HG03558 (cell line): Measurements from ENCODE around the gene ENTPD7.

Source experiments
- ATAC-seq: cut with Tn5 transposase; IDR thresholded peaks from one replicate; pipeline ENCODE4 v1.9.1; 2021; ENCODE audit warnings: moderate number of reproducible peaks; ENCODE audit not compliant: unreplicated experiment; ENCODE audit errors: extremely low read depth

The ENTPD7 gene

DNA sequence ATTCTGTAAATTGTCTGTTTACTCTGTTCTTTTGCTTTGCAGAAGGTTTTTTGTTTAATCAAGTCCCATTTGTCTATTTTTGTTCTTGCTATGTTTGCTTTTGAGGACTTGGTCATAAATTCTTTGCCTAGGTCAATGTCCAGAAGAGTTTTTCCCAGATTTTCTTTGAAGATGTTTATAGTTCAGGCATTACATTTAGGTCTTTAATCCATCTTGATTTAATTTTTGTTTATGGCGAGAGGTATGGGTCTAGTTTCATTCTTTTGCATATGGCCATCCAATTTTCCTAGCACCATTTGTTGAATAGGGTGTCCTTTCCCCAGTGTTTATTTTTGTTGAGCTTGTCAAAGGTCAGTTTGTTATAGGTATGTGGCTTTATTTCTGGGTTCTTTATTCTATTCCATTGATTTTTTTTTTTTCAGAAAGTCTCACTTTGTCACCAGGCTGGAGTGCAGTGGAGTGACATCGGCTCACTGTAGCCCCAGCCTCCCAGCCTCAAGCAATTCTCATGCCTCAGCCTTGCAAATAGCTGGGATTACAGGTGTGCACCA is 11.6 kb upstream of the ENTPD7 start:
- ATAC-seq, result no peak

DNA sequence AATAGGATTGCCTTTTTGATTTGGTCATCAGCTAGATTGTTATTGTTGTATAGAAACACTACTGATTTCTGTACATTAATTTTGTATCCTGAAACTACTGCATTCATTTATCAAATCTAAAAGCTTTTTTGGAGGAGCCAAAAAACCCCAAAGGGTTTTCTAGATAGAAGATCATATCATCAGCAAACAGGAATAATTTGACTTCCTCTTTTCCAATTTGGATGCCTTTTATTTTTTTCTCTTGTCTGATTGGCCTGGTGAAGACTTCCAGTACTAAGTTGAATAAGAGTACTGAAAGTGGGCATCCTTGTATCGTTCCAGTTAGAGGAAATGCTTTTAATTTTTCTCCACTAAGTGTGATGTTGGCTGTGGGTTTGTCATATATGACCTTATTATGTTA is 10.6 kb upstream of the ENTPD7 start:
- no peak for ATAC-seq

GRCh38 chr10:99652800-99653390 is 6.4 kb upstream of the ENTPD7 start:
- ATAC-seq, result no peak

DNA sequence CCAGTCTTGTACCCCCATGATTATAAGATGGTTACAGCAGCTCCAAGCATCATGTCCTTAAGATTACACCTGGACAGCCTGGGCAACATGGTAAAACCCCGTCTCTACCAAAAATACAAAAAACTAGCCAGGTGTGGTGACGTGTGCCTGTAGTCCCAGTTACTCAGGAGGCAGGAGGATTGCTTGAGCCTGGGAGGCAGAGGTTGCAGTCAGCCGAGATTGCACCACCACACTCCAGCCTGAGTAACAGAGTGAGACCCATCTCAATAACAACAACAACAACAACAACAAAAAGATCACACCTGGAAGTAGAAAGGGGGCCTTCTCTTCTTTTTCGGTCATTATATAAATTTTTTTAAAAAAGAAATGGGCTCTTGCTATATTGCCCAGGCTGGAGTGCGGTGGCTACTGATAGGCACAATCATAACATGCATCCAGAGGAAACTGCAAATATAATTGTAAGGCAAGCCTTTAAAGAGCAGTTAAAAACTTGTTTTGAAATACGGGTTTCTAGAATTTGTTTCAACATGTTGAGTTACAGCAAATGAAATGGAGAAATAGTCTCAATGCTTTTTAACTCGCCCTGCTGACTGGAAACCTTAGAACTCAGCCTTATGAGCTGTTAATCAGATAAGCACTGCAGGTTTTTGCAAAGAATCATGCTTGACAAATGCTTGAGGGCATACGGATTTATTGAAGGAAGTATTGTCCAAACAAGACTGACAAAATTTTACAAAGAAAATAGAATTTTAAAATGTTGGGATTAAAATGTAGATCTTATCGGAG is 4.7 kb upstream of the ENTPD7 start:
- no peak for ATAC-seq

GRCh38 chr10:99656199-99657064 is 2.9 kb upstream of the ENTPD7 start:
- ATAC-seq, result no peak

DNA sequence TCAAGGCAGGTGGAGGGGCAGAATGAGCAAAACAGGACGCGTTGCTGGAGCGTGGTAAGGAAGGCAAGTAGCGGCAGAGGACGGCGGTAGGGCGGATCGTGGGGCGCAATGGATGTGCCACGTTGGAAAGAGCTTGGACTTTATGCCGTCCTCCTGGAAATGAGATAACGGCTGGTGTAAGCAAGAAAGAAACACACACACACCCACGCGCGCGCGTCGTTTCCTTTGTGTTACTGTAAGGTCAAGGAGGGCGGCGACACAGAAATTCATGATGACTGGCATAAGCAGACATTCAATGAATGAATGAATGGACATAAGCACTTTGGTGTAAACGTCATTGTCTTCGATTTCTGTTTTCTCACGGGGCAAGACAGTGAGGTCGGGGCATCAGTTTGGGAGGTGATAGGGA is 683 bp upstream of the ENTPD7 start:
- no peak for ATAC-seq

- ATAC-seq, result no peak
Measured at GRCh38 chr10:99659868-99660366, 608 bp downstream of the ENTPD7 start.

DNA sequence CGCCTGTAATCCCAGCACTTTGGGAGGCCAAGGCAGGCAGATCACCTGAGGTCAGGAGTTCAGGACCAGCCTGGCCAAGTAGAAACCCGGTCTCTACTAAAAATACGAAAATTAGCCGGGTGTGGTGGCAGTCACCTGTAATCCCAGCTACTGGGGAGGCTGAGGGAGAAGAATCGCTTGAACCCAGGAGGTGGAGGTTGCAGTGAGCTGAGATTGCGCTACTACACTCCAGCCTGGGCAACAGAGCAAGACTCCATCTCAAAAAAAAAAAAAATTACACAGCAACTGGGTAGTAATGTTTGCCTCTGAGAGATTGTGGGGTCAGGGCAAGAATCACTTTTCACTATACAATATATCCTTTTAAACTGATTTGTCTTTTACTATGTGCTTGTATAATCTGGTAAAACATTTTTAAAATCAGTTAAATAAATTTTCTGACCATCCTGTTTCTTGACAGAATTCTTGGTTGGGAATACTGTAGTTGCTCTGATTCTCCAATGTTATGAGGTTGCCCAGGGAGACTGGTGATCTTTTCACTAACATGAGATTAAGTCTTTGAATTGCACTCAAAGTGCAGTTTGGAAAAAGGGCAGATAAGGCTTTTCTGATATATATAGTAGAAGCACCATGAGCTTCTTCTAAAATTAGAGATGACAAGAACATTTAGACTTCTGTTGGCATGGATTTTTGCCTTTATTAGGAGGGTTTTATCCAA is 1.5 kb downstream of the ENTPD7 start:
- ATAC-seq, result no peak

DNA sequence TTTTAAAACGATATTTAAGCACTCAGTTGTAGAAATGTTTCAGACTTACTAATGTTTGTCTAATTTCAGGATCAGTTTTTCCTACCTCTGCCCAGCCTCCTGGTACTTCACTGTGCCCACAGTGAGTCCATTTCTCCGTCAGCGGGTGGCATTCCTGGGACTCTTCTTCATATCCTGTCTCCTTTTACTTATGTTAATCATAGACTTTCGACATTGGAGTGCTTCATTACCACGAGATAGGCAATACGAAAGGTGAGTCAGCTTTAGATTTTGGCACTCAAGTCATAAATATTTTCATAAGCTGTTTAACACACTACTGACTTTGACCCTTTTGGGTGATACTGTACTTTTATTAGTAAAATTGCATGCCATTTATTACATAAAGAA is 2.1 kb downstream of the ENTPD7 start:
- ATAC-seq, result no peak

- no peak for ATAC-seq
Measured at GRCh38 chr10:99665304-99665703, 6.0 kb downstream of the ENTPD7 start.

DNA sequence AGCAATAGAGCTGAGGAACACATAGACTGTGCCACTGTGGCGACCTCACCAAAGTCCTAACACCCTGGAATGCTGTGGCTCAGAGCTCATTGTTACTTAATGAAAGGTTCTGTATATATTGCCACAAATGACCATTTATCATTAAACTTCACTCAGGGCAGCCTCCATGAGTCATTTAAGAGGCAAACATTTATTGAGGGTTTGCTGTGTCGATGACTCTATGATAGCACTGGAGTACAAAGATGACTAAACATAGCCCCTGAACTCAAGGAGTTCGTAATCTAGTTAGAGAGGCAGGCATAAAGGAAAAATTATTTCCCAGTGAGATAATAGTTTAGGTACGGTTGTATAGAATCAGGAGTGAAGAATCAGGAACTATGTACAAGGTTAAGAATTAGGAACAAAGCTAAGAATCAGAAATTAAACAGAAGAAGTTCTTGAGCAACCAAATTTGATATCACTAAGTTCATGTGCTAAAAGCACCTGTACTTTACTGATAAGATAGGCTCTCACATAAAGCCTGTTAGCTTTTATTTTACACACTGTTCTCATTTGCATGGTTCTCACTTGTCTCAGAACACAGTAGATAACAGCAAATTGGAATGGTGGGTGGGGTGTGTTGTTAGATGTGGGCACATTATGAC is 7.9 kb downstream of the ENTPD7 start:
- no peak for ATAC-seq

DNA sequence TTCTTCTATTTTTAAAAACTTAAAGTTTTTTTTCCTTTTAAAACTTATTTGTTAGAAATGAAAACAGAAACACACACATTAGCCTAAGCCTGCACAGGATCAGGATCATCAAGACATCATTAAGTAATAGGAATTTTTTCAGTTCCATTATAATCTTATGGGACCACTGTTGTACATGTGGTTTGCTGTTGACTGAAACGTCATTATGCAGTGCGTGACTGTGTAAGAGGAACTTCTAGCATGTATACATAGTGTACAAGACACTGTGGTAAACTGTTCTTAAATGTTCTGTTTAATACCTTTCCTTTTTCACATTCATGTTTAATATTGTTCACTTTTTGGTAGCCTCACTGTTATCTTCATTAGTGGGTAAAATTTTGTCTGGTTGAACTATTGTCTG is 12.1 kb downstream of the ENTPD7 start:
- no peak for ATAC-seq

DNA sequence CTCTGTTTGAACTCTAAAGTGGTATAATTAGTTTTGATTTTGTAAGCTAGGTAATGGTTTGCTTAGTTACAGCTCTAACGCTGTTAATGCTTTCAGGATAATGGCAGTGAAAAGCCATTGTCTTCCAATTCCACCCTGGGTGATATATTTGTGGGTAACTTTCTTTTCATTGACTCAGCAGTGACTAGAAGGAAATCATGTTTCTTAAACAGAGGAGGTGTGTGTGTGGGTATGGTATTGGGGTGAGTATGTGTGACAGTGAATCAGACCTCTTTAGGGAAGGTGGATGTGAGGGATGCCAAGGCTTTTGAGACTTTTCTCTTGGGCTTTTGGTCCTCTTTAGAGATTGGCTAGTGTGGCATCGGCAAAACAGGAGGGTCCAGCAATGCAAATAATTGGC is 13.6 kb downstream of the ENTPD7 start:
- ATAC-seq, result no peak

DNA sequence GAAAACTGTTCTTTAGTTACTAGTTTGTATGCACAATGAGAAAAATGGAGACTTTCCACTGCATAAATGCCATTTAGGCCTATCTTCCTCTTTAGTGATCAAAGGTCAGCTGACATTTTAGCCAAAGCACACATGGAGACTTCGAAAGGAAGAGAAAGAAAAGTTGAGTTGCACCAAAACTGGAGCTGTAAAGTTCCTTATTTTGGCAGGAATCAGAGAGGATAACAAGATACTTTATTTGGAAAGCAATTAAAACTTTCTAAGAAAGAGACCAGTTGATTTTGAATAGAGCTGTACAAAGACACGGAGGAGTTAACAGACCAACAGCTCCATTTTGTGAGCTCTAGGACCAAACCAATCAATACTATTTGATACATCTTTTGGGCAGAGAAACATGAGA is 14.2 kb downstream of the ENTPD7 start:
- no peak for ATAC-seq

DNA sequence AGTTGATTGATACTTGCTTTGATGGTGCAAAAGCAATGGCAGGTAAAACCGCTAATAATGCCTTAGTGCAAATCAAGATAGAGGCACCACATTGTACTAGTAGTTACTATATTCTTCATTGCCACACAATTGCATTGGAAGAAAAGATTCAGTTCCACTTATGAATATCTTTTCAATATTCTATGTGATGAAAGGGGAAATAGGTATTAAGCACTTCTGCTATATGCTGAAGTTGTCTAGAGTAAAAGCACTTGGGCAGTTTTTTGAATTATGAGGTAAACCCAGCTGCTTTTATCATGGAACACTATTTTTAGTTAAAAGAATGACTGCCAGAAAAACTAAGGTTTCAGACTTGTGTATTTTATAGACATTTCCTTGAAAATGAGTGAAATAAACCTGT is 15.5 kb downstream of the ENTPD7 start:
- no peak for ATAC-seq

DNA sequence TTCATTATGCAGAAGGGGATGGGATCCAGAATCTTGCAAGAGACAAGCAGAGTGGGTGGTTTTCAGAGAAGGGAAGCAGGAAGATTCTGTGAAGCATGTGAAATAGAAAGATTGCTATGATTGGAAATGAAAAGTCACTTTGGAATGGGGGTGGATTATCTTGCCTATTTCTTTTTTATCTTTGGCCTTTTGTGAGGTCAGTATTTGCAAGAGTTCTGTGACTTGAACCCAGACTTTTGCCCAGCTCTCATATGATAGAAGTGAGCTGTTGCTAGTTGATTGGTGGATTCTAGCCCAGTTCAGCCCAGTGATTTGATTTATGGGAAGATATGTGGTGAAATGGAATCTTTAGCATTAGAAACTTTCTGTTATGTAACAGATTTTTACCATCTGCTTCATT is 17.1 kb downstream of the ENTPD7 start:
- ATAC-seq, result no peak

- no peak for ATAC-seq
Measured at GRCh38 chr10:99676895-99677294, 17.6 kb downstream of the ENTPD7 start.

DNA sequence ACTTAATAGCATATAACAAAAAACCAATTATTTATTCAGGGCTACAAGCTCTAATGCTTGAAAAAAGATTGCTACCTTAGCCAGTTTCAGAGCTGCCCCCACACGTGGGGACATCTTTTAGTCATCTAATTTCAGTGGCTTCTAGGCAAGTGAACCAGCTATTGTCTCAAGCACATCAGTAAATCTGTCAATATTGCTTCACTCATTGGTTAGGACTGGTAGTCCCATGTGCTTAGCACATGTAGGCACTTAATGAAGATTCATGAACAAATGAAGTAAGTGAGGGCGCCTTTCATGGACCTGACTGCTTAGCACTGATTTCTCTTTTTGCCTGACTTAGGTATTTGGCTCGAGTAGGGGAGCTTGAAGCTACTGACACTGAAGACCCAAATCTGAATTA is 19.6 kb downstream of the ENTPD7 start:
- no peak for ATAC-seq

DNA sequence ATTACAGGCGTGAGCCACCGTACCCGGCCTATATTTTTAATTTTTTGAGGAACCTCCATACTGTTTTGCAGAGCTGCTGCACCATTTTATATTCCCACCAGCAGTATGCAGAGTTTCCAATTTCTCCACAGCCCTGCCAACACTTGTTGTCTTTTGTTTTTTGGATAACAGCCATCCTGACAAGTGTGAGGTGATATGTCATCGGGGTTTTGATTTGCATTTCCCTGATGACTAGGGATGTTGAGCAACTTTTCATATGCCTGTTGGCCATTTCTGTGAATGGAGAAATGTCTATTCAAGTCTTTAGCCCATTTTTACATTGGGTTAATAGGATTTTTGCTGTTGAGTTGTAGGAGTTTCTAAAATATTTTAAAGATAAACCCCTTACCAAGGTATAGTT is 22.2 kb downstream of the ENTPD7 start:
- ATAC-seq, result no peak

DNA sequence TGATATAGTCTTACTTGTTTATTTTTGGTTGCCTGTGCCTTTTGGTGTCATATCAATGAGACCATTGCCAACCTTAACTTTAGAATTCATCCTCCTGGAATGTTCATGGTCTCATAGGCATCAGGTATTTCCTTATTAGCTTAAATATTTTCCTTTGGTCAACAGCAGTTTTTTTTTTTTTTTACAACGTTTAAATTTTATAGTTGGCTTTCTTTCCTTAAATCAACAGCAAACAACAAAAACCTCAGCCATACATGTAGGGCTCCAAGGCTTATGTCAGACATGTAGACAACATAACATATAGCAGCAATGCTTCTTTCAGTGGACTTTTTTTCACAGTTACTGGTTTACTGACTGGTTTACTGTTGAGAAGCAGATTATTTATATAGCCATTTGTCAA is 22.7 kb downstream of the ENTPD7 start:
- ATAC-seq, result no peak
